ENCODE results near the gene ZNF18.

DNA sequence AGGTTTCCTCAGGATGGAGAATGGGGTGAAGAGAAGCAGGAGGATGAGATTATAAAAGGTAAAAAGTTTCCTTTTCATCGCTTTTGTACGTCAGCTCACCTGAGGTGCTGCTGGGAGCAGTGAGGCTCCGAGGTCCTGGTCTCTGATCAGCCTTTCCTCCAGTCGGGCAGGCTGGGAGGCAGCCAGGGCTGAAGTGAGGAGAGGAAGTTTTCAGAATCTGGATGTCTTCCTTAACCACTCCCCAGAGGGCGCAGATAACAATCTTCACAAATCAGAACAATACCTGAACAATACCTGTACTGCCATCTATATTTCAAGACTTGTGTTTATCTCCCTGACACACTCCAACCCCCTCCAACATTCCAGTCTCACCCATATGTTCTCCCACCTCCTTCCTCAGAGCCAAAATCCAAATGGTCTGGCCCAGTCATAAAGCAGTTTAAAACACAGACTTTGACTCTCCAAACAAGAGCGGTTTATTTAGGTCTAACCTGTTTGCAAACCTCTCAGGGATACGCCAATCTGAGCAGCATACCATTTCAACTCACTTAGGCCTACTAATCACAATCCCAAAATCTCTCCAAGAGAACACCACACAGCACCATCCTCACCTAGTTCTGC, 6.8 kb downstream of the ZNF18 start:
- TF ChIP-seq, protein P1, sequence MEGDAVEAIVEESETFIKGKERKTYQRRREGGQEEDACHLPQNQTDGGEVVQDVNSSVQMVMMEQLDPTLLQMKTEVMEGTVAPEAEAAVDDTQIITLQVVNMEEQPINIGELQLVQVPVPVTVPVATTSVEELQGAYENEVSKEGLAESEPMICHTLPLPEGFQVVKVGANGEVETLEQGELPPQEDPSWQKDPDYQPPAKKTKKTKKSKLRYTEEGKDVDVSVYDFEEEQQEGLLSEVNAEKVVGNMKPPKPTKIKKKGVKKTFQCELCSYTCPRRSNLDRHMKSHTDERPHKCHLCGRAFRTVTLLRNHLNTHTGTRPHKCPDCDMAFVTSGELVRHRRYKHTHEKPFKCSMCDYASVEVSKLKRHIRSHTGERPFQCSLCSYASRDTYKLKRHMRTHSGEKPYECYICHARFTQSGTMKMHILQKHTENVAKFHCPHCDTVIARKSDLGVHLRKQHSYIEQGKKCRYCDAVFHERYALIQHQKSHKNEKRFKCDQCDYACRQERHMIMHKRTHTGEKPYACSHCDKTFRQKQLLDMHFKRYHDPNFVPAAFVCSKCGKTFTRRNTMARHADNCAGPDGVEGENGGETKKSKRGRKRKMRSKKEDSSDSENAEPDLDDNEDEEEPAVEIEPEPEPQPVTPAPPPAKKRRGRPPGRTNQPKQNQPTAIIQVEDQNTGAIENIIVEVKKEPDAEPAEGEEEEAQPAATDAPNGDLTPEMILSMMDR (conservative IDR thresholded peaks at IDR 0.05 in 1 of 2, IDR thresholded peaks at IDR 0.05 in 1 of 2; ENCODE audit: low read depth in 1 of 2, low read length in 2 of 2) = no peak
- TF ChIP-seq EZH2 (IDR thresholded peaks at IDR 0.05; ENCODE audit: low read length, missing control alignments) = no peak
